B cell (primary cell): ENCODE results near the gene TIMMDC1.
A peak's percentile ranks its signal among the peaks of the same experiment; 100 is the strongest.

Experiments
- CTCF ChIP-seq: fragments of 200-600 bp; IDR thresholded peaks from one replicate; pipeline ENCODE4 v1.8.0; 2022; ENCODE audit warnings: antibody characterized with exemption, mild to moderate bottlenecking
- EZH2 ChIP-seq: IDR thresholded peaks from 2 replicates; pipeline ENCODE4 v1.6.1; 2012; ENCODE audit warnings: borderline replicate concordance, low read depth, mild to moderate bottlenecking, moderate library complexity, low read length; ENCODE audit not compliant: insufficient read depth, poor library complexity, severe bottlenecking

GRCh38 chr3:119559441-119559963 is 61.2 kb downstream of the TIMMDC1 start, which contains the start of gene CD80:
- TF ChIP-seq EZH2 = no peak
- TF ChIP-seq CTCF = peak; percentile 58
